Suprapubic skin (tissue), 3 donors: ENCODE data around the gene RPH3AL.

ENCODE experiments used
- EP300 ChIP-seq: sonication (generic); formaldehyde crosslinking; IDR thresholded peaks from one replicate; pipeline ENCODE4 v1.6.1; 2017; ENCODE audit warnings: antibody characterized with exemption
- POLR2A ChIP-seq, 2 donors: fragments of 450-650 bp; IDR thresholded peaks; one replicate each; pipeline ENCODE4 v1.6.1; 2017; ENCODE audit warnings: antibody characterized with exemption in 2 of 2, mild to moderate bottlenecking in 2 of 2, moderate library complexity in 2 of 2
- TF ChIP-seq, protein P1 (sequence below), 2 donors: fragments of 200-600 bp in 1 of 2; fragments of 450-650 bp in 1 of 2; sonication (generic) in 1 of 2; IDR thresholded peaks; one replicate each; pipeline ENCODE4 v1.5.1; 2016 to 2019; ENCODE audit warnings: antibody characterized with exemption in 2 of 2, mild to moderate bottlenecking in 1 of 2, moderate library complexity in 1 of 2

DNA sequence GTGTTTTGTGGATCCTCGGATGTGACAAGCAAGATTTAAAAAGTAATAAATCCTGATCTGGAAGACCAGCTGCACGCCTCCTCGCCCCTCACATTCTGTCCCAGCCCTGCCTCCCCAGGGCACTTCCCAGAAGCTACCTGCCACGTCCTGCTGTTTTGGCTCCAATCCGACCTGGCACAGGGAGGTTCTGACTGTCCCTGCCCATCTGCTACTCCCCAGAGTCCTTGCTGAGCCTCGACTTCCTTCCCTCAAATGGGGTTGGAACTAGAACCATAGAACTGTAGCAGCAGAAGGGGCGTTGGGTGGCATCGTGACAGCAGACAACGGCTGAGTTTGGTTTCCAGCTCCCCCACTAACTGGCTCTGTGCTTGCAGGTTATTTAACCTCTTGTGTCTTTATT, 71.7 kb downstream of the RPH3AL start:
- TF ChIP-seq, protein P1, sequence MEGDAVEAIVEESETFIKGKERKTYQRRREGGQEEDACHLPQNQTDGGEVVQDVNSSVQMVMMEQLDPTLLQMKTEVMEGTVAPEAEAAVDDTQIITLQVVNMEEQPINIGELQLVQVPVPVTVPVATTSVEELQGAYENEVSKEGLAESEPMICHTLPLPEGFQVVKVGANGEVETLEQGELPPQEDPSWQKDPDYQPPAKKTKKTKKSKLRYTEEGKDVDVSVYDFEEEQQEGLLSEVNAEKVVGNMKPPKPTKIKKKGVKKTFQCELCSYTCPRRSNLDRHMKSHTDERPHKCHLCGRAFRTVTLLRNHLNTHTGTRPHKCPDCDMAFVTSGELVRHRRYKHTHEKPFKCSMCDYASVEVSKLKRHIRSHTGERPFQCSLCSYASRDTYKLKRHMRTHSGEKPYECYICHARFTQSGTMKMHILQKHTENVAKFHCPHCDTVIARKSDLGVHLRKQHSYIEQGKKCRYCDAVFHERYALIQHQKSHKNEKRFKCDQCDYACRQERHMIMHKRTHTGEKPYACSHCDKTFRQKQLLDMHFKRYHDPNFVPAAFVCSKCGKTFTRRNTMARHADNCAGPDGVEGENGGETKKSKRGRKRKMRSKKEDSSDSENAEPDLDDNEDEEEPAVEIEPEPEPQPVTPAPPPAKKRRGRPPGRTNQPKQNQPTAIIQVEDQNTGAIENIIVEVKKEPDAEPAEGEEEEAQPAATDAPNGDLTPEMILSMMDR (IDR thresholded peaks at IDR 0.05): no peak
- no peak for TF ChIP-seq EP300
- TF ChIP-seq POLR2A (IDR thresholded peaks at IDR 0.05): no peak
